ENCODE measurements around the gene RNF223.

Gene RNF223

DNA sequence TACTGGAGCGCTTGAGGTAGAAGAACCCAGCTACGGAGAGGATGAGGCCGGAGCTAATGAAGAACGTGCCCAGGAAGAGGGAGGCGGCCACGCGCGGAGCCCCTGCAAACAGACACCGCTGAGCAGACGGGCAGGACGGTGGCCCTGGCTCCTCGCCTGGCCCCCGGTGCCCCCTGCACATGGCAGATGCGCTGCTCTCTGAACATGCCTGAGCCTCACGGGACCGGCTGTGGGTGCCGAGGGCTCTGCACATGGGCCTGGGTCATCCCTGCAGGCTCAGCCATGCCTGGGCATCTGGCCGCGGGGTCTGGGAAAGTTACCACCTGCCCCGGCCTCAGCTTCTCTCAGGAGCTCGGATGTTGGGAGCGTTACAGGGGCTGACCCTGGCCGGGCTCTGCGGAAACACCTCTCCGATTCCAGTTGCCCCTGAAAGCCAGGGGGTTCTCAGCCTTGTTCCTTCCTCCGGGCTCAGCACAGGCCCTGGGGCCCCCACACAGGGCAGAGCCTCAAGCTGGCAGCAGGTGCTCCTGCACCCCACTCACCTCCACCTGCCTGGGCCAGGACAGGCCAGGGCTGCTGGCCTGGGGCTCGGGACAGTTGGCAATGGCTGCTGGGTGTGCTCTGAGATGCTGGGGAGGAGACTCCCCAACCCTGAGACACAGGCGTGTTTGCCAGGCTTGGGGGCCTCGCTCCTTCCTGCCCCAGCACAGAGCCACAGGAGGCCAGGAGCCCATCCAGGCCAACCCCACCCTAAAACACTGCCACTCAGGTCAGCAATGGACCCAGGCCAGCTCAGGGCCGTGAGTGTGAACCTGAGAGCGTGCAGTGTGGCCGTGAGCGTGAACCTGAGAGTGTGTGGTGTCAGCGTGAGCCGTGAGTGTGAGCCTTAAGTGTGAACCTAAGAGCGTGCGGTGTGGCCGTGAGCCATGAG lies 12.1 kb upstream of the RNF223 start:
- DNase-seq (ENCODE audit: extremely low read depth, insufficient read length) = no peak
- Histone ChIP-seq H3K36me3 (ENCODE audit: control insufficient read depth, insufficient read depth, low read length) (peaks cover 2% of the 10 kb centered on the region; the same call in 1 of the 2 replicates), H3K27me3 (replicated peaks; ENCODE audit: control insufficient read depth, insufficient read depth, low read length) (no peaks in the 10 kb centered on the region), H3K4me3 (replicated peaks; ENCODE audit: low read depth, low read length) (no peak overlapping the region)
- TF ChIP-seq, protein P1, sequence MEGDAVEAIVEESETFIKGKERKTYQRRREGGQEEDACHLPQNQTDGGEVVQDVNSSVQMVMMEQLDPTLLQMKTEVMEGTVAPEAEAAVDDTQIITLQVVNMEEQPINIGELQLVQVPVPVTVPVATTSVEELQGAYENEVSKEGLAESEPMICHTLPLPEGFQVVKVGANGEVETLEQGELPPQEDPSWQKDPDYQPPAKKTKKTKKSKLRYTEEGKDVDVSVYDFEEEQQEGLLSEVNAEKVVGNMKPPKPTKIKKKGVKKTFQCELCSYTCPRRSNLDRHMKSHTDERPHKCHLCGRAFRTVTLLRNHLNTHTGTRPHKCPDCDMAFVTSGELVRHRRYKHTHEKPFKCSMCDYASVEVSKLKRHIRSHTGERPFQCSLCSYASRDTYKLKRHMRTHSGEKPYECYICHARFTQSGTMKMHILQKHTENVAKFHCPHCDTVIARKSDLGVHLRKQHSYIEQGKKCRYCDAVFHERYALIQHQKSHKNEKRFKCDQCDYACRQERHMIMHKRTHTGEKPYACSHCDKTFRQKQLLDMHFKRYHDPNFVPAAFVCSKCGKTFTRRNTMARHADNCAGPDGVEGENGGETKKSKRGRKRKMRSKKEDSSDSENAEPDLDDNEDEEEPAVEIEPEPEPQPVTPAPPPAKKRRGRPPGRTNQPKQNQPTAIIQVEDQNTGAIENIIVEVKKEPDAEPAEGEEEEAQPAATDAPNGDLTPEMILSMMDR (IDR thresholded peaks at IDR 0.05; ENCODE audit: insufficient read depth, low read length, poor library complexity, severe bottlenecking) = no peak

DNA sequence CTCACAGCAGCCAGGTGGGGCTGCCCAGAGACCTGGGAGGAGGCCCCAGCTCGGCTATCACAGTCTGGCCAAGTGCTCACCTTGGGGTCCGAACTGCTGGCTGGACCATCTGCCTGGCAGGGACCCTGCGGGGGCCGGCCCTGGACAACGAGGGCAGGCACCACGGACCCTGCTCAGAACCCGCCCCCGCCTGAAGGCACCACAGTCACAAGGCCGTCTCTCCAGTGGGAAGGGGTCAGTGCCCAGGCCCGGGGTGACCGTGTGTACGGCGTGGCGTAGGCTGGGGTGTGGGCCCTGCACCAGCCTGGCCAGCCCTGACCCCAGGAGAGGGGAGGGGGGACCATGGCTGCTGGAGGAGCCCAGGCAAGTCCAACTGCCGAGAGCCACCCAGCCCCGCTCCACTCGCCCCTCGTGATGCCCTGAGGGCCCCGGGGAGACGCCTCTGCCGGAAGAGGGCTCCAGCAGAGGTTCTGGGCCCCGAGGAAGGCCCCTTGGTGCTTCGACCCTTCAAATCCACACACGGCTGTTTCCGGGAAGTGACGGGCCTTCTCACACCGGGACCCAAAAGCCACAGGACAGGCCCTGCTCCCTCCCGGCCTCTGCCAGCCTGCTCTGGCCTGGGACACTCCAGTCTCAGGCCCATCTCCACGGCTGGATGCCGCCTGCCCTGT lies 11.2 kb upstream of the RNF223 start:
- peaks cover 2% of the 10 kb centered on the region; the same call in 1 of the 2 replicates for H3K36me3 ChIP-seq (ENCODE audit: control insufficient read depth, insufficient read depth, low read length)
- no peaks in the 10 kb centered on the region for H3K27me3 ChIP-seq (replicated peaks; ENCODE audit: control insufficient read depth, insufficient read depth, low read length)
- H3K4me3 ChIP-seq (replicated peaks; ENCODE audit: low read depth, low read length) = no peak overlapping the region
- no peak for DNase-seq (ENCODE audit: extremely low read depth, insufficient read length)
- TF ChIP-seq, protein P1 (IDR thresholded peaks at IDR 0.05; ENCODE audit: insufficient read depth, low read length, poor library complexity, severe bottlenecking) = no peak

DNA sequence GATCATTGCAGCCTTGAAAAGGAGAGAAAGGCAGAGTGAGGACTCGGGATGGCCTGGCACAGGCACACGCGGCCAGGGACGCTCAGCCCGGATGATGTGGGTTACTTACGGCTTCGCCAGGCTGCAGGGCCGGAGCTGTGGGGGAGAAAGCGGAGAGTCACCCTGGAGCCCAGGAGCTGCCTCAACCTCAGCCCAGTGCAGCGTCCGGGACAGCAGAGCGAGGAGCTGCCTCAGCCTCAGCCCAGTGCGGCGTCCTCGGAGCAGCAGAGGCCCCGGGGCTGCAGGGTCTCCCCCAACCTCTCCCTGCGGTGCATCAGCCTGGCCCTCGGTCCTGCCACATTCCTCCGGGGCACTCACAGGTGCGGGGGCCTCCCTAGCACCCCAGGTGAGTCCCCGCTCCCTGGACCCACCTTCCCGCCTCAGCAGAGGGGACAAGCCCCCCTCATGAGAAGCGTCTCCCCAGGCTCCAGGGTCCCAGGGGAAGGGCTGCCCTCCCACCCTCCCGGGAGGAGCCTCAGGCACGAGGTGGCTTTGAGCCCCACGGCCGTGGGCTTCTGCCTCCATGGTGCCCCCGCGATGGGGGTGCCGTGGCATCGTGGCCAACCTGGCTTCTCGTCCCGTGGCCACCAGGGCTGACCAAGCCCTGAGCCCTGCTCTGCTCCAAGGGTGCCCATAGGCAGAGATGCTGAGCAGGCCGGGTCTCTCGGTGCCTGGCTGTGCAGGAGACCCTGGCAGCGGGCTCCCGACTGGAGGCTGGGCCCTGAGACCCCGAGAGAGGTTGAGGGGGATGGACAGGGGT lies 10.5 kb upstream of the RNF223 start:
- peak; percentile 10 for DNase-seq (ENCODE audit: extremely low read depth, insufficient read length)
- Histone ChIP-seq H3K27me3 (replicated peaks; ENCODE audit: control insufficient read depth, insufficient read depth, low read length) (no peaks in the 10 kb centered on the region), H3K4me3 (replicated peaks; ENCODE audit: low read depth, low read length) (no peak overlapping the region), H3K36me3 (ENCODE audit: control insufficient read depth, insufficient read depth, low read length) (no peaks in the 10 kb centered on the region; the same call in 1 of the 2 replicates)
- TF ChIP-seq, protein P1 (IDR thresholded peaks at IDR 0.05; ENCODE audit: insufficient read depth, low read length, poor library complexity, severe bottlenecking) = no peak

DNA sequence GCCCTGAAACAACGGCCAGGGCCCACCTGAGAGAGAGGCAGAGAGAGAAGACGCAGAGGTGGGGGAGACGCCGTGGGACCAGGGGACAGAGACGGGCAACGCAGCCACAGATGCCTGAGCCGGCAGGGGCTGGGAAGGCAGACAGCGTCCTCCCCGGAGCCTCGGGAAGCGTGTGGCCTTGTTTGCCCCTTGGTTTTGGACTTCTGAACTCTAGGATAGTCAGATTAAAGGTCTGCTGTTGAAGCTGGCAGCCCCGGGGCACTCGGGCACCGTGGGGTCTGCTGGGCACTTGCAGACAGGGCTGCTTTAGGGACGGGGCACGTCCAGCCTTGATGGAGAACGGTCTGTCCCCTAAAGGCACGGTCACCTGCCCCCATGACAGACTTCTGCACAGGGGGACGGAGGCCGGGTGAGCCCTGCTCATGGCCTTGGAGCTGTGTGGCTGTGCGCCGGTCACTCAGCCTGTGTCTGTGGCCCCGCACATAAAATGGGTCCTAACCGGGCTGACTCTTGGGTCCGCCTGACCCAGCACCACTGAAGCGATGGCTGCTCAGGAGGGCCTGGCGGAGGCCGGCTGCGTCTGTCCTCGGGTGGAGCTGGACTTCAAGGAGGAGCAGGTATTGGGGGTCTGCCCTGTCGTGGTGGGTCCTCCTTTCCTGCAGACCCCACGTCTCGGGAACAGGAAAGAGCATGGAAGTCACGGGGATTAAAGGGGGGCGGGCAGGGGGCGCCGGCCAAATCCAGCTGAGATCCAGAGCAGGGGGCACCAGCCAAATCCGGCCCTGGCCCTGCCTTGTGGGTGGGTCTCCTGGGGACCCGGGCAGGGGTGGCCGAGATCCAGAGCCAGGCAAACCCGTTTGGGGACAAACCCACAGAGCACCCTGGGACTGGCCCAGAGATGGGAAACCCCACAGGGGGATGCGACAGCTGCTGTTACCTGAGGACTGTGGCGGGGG lies 9.6 kb upstream of the RNF223 start:
- Histone ChIP-seq H3K27me3 (replicated peaks; ENCODE audit: control insufficient read depth, insufficient read depth, low read length) (no peaks in the 10 kb centered on the region), H3K36me3 (ENCODE audit: control insufficient read depth, insufficient read depth, low read length) (no peaks in the 10 kb centered on the region; the same call in 1 of the 2 replicates), H3K4me3 (replicated peaks; ENCODE audit: low read depth, low read length) (no peak overlapping the region)
- peak; percentile 13 for DNase-seq (ENCODE audit: extremely low read depth, insufficient read length)
- TF ChIP-seq, protein P1 (IDR thresholded peaks at IDR 0.05; ENCODE audit: insufficient read depth, low read length, poor library complexity, severe bottlenecking) = no peak
